Mesothelial cell of epicardium (in vitro differentiated cells): ENCODE measurements around the gene ECD. TPM values are rescaled to one million over a fixed set of nuclear protein-coding genes. Genes with fewer than 3 reads are reported as not detected.

Experiments
- DNase-seq, 2 experiments: peaks; one replicate each; pipeline ENCODE4 v3.0.0; 2021; ENCODE audit warnings: low spot score in 2 of 2; ENCODE audit not compliant: unreplicated experiment in 2 of 2
- H3K27ac Mint-ChIP-seq: 2 replicates; pipeline ENCODE4 v1.8.0; 2021; ENCODE audit warnings: mixed read lengths
- H3K27me3 Mint-ChIP-seq: 2 replicates; pipeline ENCODE4 v1.8.0; 2021; ENCODE audit warnings: low read depth, mixed read lengths
- H3K36me3 Mint-ChIP-seq: 2 replicates; pipeline ENCODE4 v1.8.0; 2021; ENCODE audit warnings: mixed read lengths
- H3K4me1 Mint-ChIP-seq: 2 replicates; pipeline ENCODE4 v1.8.0; 2021; ENCODE audit warnings: mixed read lengths
- H3K4me3 Mint-ChIP-seq: 2 replicates; pipeline ENCODE4 v1.8.0; 2021; ENCODE audit warnings: mild to moderate bottlenecking, moderate library complexity, mixed read lengths
- H3K9me3 Mint-ChIP-seq: 2 replicates; pipeline ENCODE4 v1.8.0; 2021; ENCODE audit warnings: mixed read lengths
- total RNA-seq: library from RNA; stranded (reverse); gene quantifications from 3 replicates; pipeline ENCODE4 v1.2.1, GENCODE V29; 2021
- TF ChIP-seq, protein P1 (sequence below): fragments of 200-600 bp; sonication (generic); IDR thresholded peaks from one replicate; pipeline ENCODE4 v1.5.0; 2021; ENCODE audit warnings: antibody characterized with exemption; ENCODE audit not compliant: unreplicated experiment

Gene ECD
- total RNA-seq, 1 donor from 2014 or later, result 31.4 TPM

DNA sequence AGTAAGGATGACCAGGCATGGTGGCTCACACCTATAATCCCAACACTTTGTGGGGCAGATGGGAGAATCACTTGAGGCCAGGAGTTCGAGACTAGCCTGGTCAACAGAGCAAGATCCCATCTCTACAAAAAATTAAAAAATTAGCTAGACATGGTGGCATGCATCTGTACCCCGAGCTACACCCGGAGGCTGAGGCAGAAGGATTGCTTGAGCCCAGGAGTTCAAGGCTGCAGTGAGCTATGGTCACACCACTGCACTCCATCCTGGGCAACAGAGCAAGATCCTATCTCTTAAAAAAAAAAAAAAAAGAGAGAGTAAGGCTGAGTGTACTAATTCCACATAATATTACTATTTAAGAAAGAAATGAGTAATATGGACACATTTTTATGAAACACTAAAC, 75.0 kb downstream of the ECD start:
- peak overlapping the region; percentile 46 for H3K4me3 Mint-ChIP-seq
- H3K36me3 Mint-ChIP-seq, result peaks cover 3% of the 10 kb centered on the region
- no peak overlapping the region for H3K27ac Mint-ChIP-seq

DNA sequence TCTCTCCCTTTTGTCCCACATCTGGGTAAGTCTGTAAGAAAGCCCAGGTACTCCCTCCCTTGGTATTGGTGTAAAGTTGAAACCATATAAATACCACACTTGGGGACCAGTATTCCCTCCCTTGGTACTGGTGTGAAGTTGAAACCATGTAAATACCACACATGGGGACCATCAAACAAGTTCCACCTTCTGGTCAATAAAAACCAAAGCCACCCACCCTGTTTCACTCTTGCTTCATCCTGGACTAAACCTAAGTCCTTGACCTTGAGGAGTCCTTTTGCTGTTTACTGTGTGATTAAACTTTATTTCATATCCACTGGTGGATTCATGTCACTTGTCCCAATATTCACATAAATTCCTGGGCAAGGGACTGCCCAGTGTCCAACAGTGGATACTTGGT, 79.5 kb downstream of the ECD start:
- H3K9me3 Mint-ChIP-seq, result no peaks in the 10 kb centered on the region
- no peak overlapping the region for H3K4me3 Mint-ChIP-seq
- TF ChIP-seq, protein P1, sequence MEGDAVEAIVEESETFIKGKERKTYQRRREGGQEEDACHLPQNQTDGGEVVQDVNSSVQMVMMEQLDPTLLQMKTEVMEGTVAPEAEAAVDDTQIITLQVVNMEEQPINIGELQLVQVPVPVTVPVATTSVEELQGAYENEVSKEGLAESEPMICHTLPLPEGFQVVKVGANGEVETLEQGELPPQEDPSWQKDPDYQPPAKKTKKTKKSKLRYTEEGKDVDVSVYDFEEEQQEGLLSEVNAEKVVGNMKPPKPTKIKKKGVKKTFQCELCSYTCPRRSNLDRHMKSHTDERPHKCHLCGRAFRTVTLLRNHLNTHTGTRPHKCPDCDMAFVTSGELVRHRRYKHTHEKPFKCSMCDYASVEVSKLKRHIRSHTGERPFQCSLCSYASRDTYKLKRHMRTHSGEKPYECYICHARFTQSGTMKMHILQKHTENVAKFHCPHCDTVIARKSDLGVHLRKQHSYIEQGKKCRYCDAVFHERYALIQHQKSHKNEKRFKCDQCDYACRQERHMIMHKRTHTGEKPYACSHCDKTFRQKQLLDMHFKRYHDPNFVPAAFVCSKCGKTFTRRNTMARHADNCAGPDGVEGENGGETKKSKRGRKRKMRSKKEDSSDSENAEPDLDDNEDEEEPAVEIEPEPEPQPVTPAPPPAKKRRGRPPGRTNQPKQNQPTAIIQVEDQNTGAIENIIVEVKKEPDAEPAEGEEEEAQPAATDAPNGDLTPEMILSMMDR, result no peak
- H3K27ac Mint-ChIP-seq, result no peak overlapping the region
- no peaks in the 10 kb centered on the region for H3K27me3 Mint-ChIP-seq
- H3K4me1 Mint-ChIP-seq, result peaks cover 15% of the 10 kb centered on the region
- peaks cover 3% of the 10 kb centered on the region for H3K36me3 Mint-ChIP-seq
- DNase-seq, result no peak

More for the DNA sequence above, 75.0 kb downstream of the ECD start:
- DNase-seq, result no peak
- H3K4me1 Mint-ChIP-seq, result peaks cover 35% of the 10 kb centered on the region
- TF ChIP-seq, protein P1, result no peak
- H3K9me3 Mint-ChIP-seq, result no peaks in the 10 kb centered on the region
- no peaks in the 10 kb centered on the region for H3K27me3 Mint-ChIP-seq

DNA sequence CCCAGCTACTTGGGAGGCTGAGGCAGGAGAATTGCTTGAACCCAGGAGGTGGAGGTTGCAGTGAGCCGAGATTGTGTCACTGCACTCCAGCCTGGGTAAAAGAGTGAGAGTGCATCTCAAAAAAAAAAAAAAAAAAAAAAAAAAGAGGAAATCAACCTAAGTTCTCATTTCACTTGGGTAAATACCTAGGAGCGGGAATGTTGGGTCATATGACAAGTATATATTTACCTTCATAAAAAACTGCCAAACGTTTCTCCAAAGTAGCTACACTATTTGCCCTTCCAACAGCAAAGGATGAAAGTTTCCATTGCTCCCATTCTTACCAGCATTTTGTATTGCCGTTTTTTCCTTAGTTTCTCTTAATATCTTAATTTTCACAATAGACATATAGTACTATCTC, 81.0 kb downstream of the ECD start:
- Mint-ChIP-seq H3K9me3 (no peaks in the 10 kb centered on the region), H3K27ac (no peak overlapping the region), H3K4me1 (peaks cover 20% of the 10 kb centered on the region), H3K4me3 (no peak overlapping the region), H3K27me3 (no peaks in the 10 kb centered on the region), H3K36me3 (peaks cover 3% of the 10 kb centered on the region)
- no peak for DNase-seq
- TF ChIP-seq, protein P1, result no peak

GRCh38 chr10:73084209-73084608, 83.6 kb downstream of the ECD start:
- TF ChIP-seq, protein P1, result no peak
- H3K9me3 Mint-ChIP-seq, result no peaks in the 10 kb centered on the region
- no peak overlapping the region for H3K27ac Mint-ChIP-seq
- peaks cover 16% of the 10 kb centered on the region for H3K4me1 Mint-ChIP-seq
- no peak for DNase-seq
- H3K27me3 Mint-ChIP-seq, result no peaks in the 10 kb centered on the region
- no peak overlapping the region for H3K4me3 Mint-ChIP-seq
- peaks cover 1% of the 10 kb centered on the region for H3K36me3 Mint-ChIP-seq

Other genes with a start within 250 kb of the ECD start
- gene PLA2G12B, start 213.2 kb downstream of the ECD start, total RNA-seq, result not detected in 3 replicates
- 103 to 111 TPM (median 105 TPM) in 3 replicates for gene P4HA1, start 71.1 kb downstream of the ECD start, total RNA-seq
- gene NUDT13, start 57.6 kb downstream of the ECD start, total RNA-seq, result 3.5 to 4.4 TPM (median 3.7 TPM) in 3 replicates
- 31.4 to 33.7 TPM (median 31.9 TPM) in 3 replicates for gene FAM149B1, start 111 bp upstream of the ECD start, total RNA-seq
- gene DNAJC9, start 79.2 kb upstream of the ECD start, total RNA-seq, result 32.1 to 32.7 TPM (median 32.5 TPM) in 3 replicates
- 62.5 to 72.2 TPM (median 65.2 TPM) in 3 replicates for gene MRPS16, start 84.6 kb upstream of the ECD start, total RNA-seq
- gene CFAP70, start 190.9 kb upstream of the ECD start, total RNA-seq, result 5.2 to 5.7 TPM (median 5.7 TPM) in 3 replicates
- gene ANXA7, start 246.1 kb upstream of the ECD start, total RNA-seq, result 38.9 to 47.9 TPM (median 39.4 TPM) in 3 replicates